Neuronal stem cell (in vitro differentiated cells): ENCODE results near the gene BIRC6.
"Not testable (repeated sequence)": the region's sequence is repeated elsewhere in the genome, so short reads cannot be mapped to it uniquely, and the experiment has no call there.

Experiments used
- DNase-seq: peaks from one replicate; pipeline ENCODE4 v3.0.0-alpha.2; 2013; ENCODE audit warnings: low spot score
- H2AFZ ChIP-seq: one replicate; pipeline ENCODE4 v1.6.1; 2013; ENCODE audit warnings: mild to moderate bottlenecking, low read length, inconsistent platforms
- H2AK5ac ChIP-seq: 2 replicates; pipeline ENCODE4 v1.6.1; 2013; ENCODE audit warnings: low read depth, mild to moderate bottlenecking, inconsistent platforms, low read length, moderate library complexity, mixed read lengths
- H2BK120ac ChIP-seq: 2 replicates; pipeline ENCODE4 v1.6.1; 2013; ENCODE audit warnings: low read depth, mild to moderate bottlenecking, inconsistent platforms, low read length, moderate library complexity, mixed read lengths
- H2BK12ac ChIP-seq: one replicate; pipeline ENCODE4 v1.6.1; 2013; ENCODE audit warnings: low read length, inconsistent platforms
- H2BK15ac ChIP-seq: 2 replicates; pipeline ENCODE4 v1.6.1; 2013; ENCODE audit warnings: mild to moderate bottlenecking, low read length, inconsistent platforms, mixed read lengths
- H2BK5ac ChIP-seq: one replicate; pipeline ENCODE4 v1.6.1; 2013; ENCODE audit warnings: inconsistent platforms, mild to moderate bottlenecking, low read length, moderate library complexity
- H3K14ac ChIP-seq: one replicate; pipeline ENCODE4 v1.6.1; 2013; ENCODE audit warnings: low read length, inconsistent platforms
- H3K18ac ChIP-seq: 2 replicates; pipeline ENCODE4 v1.6.1; 2013; ENCODE audit warnings: low read length, inconsistent platforms
- H3K23ac ChIP-seq: 2 replicates; pipeline ENCODE4 v1.6.1; 2013; ENCODE audit warnings: low read depth, mild to moderate bottlenecking, mixed read lengths, low read length, inconsistent platforms; ENCODE audit not compliant: poor library complexity
- H3K27ac ChIP-seq: replicated peaks from 3 replicates; pipeline ENCODE4 v1.5.1; 2013; ENCODE audit warnings: low read length, inconsistent platforms
- H3K27me3 ChIP-seq, 3 experiments: 2 replicates each; pipeline ENCODE4 v1.6.1; 2013; ENCODE audit warnings: low read length in 3 of 3, mild to moderate bottlenecking in 2 of 3, inconsistent platforms in 1 of 3, low read depth in 1 of 3, mixed read lengths in 1 of 3, moderate library complexity in 1 of 3; ENCODE audit not compliant: control insufficient read depth in 3 of 3, insufficient read depth in 3 of 3
- H3K36me3 ChIP-seq, 2 donors: replicated peaks in 1 of 2; 2 replicates each; pipeline ENCODE4 v1.6.1; 2013; ENCODE audit warnings: low read length in 2 of 2; ENCODE audit not compliant: control insufficient read depth in 2 of 2, insufficient read depth in 2 of 2
- H3K4ac ChIP-seq: 2 replicates; pipeline ENCODE4 v1.6.1; 2013; ENCODE audit warnings: inconsistent platforms, mild to moderate bottlenecking, low read length, moderate library complexity
- H3K4me1 ChIP-seq, 2 donors: 1 replicate in 1 of 2; 2 replicates in 1 of 2; pipeline ENCODE4 v1.6.1; 2013; ENCODE audit warnings: low read length in 2 of 2, low read depth in 1 of 2; ENCODE audit not compliant: control insufficient read depth in 2 of 2, insufficient read depth in 1 of 2
- H3K4me2 ChIP-seq: one replicate; pipeline ENCODE4 v1.6.1; 2013; ENCODE audit warnings: mild to moderate bottlenecking, low read length, inconsistent platforms; ENCODE audit not compliant: insufficient read depth, poor library complexity, severe bottlenecking
- H3K4me3 ChIP-seq, 2 donors: 2 replicates each; pipeline ENCODE4 v1.5.1; 2013; ENCODE audit warnings: low read length in 2 of 2, mild to moderate bottlenecking in 2 of 2, inconsistent platforms in 1 of 2, moderate library complexity in 1 of 2
- H3K79me1 ChIP-seq: one replicate; pipeline ENCODE4 v1.6.1; 2013; ENCODE audit warnings: low read depth, mild to moderate bottlenecking, inconsistent platforms, low read length, moderate library complexity
- H3K9ac ChIP-seq: one replicate; pipeline ENCODE4 v1.6.1; 2013; ENCODE audit warnings: mild to moderate bottlenecking, low read depth, low read length, inconsistent platforms; ENCODE audit not compliant: poor library complexity
- H3K9me3 ChIP-seq, 2 donors: replicated peaks in 1 of 2; 2 replicates each; pipeline versions ENCODE3 to v1.6.1; 2013; ENCODE audit warnings: low read length in 2 of 2, mild to moderate bottlenecking in 2 of 2, inconsistent platforms in 1 of 2, low read depth in 1 of 2, mixed read lengths in 1 of 2, moderate library complexity in 1 of 2; ENCODE audit not compliant: control insufficient read depth in 2 of 2, insufficient read depth in 1 of 2
- H4K8ac ChIP-seq: one replicate; pipeline ENCODE4 v1.6.1; 2013; ENCODE audit warnings: low read depth, mild to moderate bottlenecking, inconsistent platforms, low read length, moderate library complexity
- H4K91ac ChIP-seq: one replicate; pipeline ENCODE4 v1.6.1; 2013; ENCODE audit warnings: low read length, low read depth, mild to moderate bottlenecking, inconsistent platforms; ENCODE audit not compliant: poor library complexity
- WGBS, 2 donors: extraction: QIAGEN DNeasy Blood & Tissue Kit; methylation state at CpG; one replicate each; pipeline ENCODE4 v1.1.7; 2013; ENCODE audit warnings: missing lambda C conversion rate in 2 of 2, mixed read lengths in 1 of 2; ENCODE audit not compliant: insufficient read length in 2 of 2, insufficient replicate concordance in 1 of 2; ENCODE audit errors: extremely low coverage in 2 of 2; 5-methylcytosine and 5-hydroxymethylcytosine counted together

The BIRC6 gene

GRCh38 chr2:32632089-32632488 lies 275.3 kb downstream of the BIRC6 start:
- H3K9ac ChIP-seq: no peak overlapping the region
- no peak overlapping the region for H2BK15ac ChIP-seq
- H3K4me1 ChIP-seq: peaks cover 0 to 5% of the 10 kb centered on the region in 2 donors
- no peaks in the 10 kb centered on the region for H3K9me3 ChIP-seq
- H4K91ac ChIP-seq: no peak overlapping the region
- H3K14ac ChIP-seq: no peak overlapping the region
- H3K4me3 ChIP-seq: no peak overlapping the region
- no peak overlapping the region for H2BK120ac ChIP-seq
- H3K36me3 ChIP-seq: peaks cover 0 to 13% of the 10 kb centered on the region in 2 donors
- H2BK5ac ChIP-seq: no peak overlapping the region
- no peak overlapping the region for H2AFZ ChIP-seq
- H3K4me2 ChIP-seq: no peak overlapping the region
- no CpG with 5 or more reads among the region's 5 CpGs for WGBS, 2 donors
- no peak overlapping the region for H2BK12ac ChIP-seq
- H4K8ac ChIP-seq: no peak overlapping the region
- H3K27ac ChIP-seq: no peak overlapping the region
- H3K27me3 ChIP-seq: no peaks in the 10 kb centered on the region
- no peak overlapping the region for H2AK5ac ChIP-seq
- DNase-seq: no peak
- H3K4ac ChIP-seq: no peak overlapping the region
- no peak overlapping the region for H3K23ac ChIP-seq
- H3K18ac ChIP-seq: no peak overlapping the region
- no peaks in the 10 kb centered on the region for H3K79me1 ChIP-seq

- Histone ChIP-seq H3K79me1 (no peaks in the 10 kb centered on the region), H2BK5ac (no peak overlapping the region), H2BK12ac (no peak overlapping the region), H3K27ac (no peak overlapping the region), H3K4me3 (no peak overlapping the region), H2BK15ac (no peak overlapping the region), H3K18ac (no peak overlapping the region), H3K23ac (no peak overlapping the region), H3K14ac (no peak overlapping the region), H3K4me1 (peaks cover 0 to 4% of the 10 kb centered on the region in 2 donors), H3K27me3 (no peaks in the 10 kb centered on the region), H2AK5ac (no peak overlapping the region), H3K4me2 (no peak overlapping the region), H2BK120ac (no peak overlapping the region), H4K91ac (no peak overlapping the region), H3K4ac (no peak overlapping the region), H2AFZ (no peak overlapping the region), H3K36me3 (peaks cover 0 to 18% of the 10 kb centered on the region in 2 donors), H3K9me3 (no peaks in the 10 kb centered on the region), H3K9ac (no peak overlapping the region), H4K8ac (no peak overlapping the region)
- DNase-seq: no peak
- no CpG with 5 or more reads among the region's 3 CpGs for WGBS, 2 donors
Observed at GRCh38 chr2:32633040-32633439, 276.2 kb downstream of the BIRC6 start.

- not testable (repeated sequence) for H2BK12ac ChIP-seq, DNase-seq, H4K8ac ChIP-seq, H3K4me1 ChIP-seq, H2AFZ ChIP-seq, H3K4me3 ChIP-seq, H3K14ac ChIP-seq, H3K4me2 ChIP-seq, H3K27me3 ChIP-seq, H3K23ac ChIP-seq, H3K9ac ChIP-seq, H2BK15ac ChIP-seq, H4K91ac ChIP-seq, H2AK5ac ChIP-seq, H2BK120ac ChIP-seq, H2BK5ac ChIP-seq, H3K4ac ChIP-seq, H3K27ac ChIP-seq, H3K9me3 ChIP-seq, H3K18ac ChIP-seq, H3K79me1 ChIP-seq
- no CpG with 5 or more reads among the region's 5 CpGs for WGBS, 2 donors
- peaks cover 9 to 32% of the 10 kb centered on the region in 2 donors for H3K36me3 ChIP-seq
Observed at GRCh38 chr2:32638548-32638947, 281.7 kb downstream of the BIRC6 start.

- no peaks in the 10 kb centered on the region for H3K9me3 ChIP-seq
Observed at GRCh38 chr2:32641180-32641579, 284.4 kb downstream of the BIRC6 start.

More at GRCh38 chr2:32641180-32641579, 284.4 kb downstream of the BIRC6 start:
- Histone ChIP-seq H3K23ac (no peak overlapping the region), H3K4me2 (no peak overlapping the region), H3K36me3 (peaks cover 9 to 32% of the 10 kb centered on the region in 2 donors), H3K4me3 (no peak overlapping the region), H3K79me1 (no peaks in the 10 kb centered on the region), H2BK15ac (no peak overlapping the region), H4K91ac (no peak overlapping the region), H2BK12ac (no peak overlapping the region), H2BK120ac (no peak overlapping the region), H2AK5ac (no peak overlapping the region), H2BK5ac (no peak overlapping the region), H4K8ac (no peak overlapping the region), H3K14ac (no peak overlapping the region), H3K4me1 (no peaks in the 10 kb centered on the region), H3K18ac (no peak overlapping the region), H3K4ac (no peak overlapping the region), H3K27ac (no peak overlapping the region), H3K27me3 (no peaks in the 10 kb centered on the region), H3K9ac (no peak overlapping the region), H2AFZ (no peak overlapping the region)
- DNase-seq: no peak
- no CpG with 5 or more reads among the region's 5 CpGs for WGBS, 2 donors
